ENCODE measurements around the gene NPAS2. TPM values are rescaled to one million over a fixed set of nuclear protein-coding genes. Genes with fewer than 3 reads are reported as not detected.

Gene NPAS2
- polyA plus RNA-seq, 1 experiment, result 13.5 TPM

DNA sequence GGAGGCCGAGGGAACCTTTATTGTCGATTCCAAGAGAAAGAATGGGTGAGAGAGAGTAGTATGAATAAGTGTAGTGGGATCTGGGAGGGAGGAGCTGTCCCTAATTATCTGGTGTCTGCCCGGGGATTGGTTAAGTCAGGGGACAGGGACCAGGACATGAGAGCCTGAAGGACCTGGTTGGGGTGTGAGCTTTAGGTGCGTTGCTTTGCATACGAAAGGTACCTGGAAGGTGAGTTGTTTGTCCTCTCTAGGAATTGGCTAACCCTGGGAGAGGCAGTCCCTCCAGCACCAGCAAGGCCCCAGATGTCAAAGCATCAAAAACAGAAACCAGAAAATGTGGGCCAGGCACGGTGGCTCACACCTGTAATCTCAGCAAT is 134.1 kb downstream of the NPAS2 start:
- no peak overlapping the region for H3K27ac ChIP-seq (ENCODE audit: low read depth, low read length)
- TF ChIP-seq, protein P1, sequence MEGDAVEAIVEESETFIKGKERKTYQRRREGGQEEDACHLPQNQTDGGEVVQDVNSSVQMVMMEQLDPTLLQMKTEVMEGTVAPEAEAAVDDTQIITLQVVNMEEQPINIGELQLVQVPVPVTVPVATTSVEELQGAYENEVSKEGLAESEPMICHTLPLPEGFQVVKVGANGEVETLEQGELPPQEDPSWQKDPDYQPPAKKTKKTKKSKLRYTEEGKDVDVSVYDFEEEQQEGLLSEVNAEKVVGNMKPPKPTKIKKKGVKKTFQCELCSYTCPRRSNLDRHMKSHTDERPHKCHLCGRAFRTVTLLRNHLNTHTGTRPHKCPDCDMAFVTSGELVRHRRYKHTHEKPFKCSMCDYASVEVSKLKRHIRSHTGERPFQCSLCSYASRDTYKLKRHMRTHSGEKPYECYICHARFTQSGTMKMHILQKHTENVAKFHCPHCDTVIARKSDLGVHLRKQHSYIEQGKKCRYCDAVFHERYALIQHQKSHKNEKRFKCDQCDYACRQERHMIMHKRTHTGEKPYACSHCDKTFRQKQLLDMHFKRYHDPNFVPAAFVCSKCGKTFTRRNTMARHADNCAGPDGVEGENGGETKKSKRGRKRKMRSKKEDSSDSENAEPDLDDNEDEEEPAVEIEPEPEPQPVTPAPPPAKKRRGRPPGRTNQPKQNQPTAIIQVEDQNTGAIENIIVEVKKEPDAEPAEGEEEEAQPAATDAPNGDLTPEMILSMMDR (IDR thresholded peaks at IDR 0.05; ENCODE audit: low read depth, low read length), result no peak
- no peak for DNase-seq (ENCODE audit: low read depth, low spot score)
- no peak overlapping the region for H3K4me3 ChIP-seq (ENCODE audit: low read depth, low read length)
- CTCF ChIA-PET, result no interaction called here
- POLR2A ChIA-PET, result no interaction called here
- H3K27me3 ChIP-seq (ENCODE audit: control insufficient read depth, insufficient read depth, low read length), result no peaks in the 10 kb centered on the region
- no peaks in the 10 kb centered on the region; the same call in 1 of the 2 replicates for H3K9me3 ChIP-seq (ENCODE audit: control insufficient read depth, insufficient read depth, low read length)

DNA sequence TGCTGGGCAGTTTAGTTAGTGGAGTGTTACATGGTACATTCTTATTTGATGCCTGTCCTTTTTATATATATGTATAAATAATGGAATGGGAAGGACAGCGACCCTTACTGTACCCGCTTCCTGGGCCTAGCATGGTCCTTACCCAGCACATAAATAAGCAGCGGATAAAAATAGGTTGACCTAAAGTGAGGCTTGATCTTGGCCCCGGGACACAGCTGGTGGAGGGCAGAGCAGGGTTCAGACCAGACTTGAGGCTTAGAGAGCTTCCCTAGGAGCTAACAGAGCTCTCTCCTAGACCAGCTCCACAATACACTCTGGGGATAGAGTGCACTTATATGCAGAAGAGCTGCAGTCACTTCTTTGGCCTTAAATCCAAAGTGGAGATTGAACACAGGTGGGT is 135.3 kb downstream of the NPAS2 start:
- ChIA-PET CTCF (no interaction called here), POLR2A (no interaction called here)
- Histone ChIP-seq H3K27ac (ENCODE audit: low read depth, low read length) (no peak overlapping the region), H3K4me3 (ENCODE audit: low read depth, low read length) (no peak overlapping the region), H3K27me3 (ENCODE audit: control insufficient read depth, insufficient read depth, low read length) (no peaks in the 10 kb centered on the region), H3K9me3 (ENCODE audit: control insufficient read depth, insufficient read depth, low read length) (no peaks in the 10 kb centered on the region; the same call in 1 of the 2 replicates)
- TF ChIP-seq, protein P1 (IDR thresholded peaks at IDR 0.05; ENCODE audit: low read depth, low read length), result no peak
- DNase-seq (ENCODE audit: low read depth, low spot score), result no peak

DNA sequence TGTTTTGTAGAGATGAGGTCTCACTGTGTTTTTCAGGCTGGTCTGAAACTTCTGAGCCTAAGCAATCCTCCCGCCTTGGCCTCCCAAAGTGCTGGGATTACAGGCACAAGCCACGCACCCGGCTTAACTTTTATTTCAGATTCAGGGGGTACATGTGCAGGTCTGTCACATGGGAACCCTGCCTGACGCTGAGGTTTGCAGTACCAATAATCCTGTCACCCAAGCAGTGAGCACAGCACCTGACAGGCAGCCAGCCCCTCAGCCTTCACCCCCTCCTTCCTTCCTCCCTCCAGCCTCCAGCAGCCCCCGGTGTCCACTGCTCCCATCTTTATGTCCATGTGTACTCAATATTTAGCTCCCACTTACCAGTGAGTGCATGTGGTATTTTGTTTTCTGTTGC is 136.1 kb downstream of the NPAS2 start:
- no peak overlapping the region for H3K27ac ChIP-seq (ENCODE audit: low read depth, low read length)
- DNase-seq (ENCODE audit: low read depth, low spot score), result no peak
- no peaks in the 10 kb centered on the region for H3K27me3 ChIP-seq (ENCODE audit: control insufficient read depth, insufficient read depth, low read length)
- ChIA-PET POLR2A (no interaction called here), CTCF (no interaction called here)
- no peak overlapping the region for H3K4me3 ChIP-seq (ENCODE audit: low read depth, low read length)
- TF ChIP-seq, protein P1 (IDR thresholded peaks at IDR 0.05; ENCODE audit: low read depth, low read length), result no peak
- H3K9me3 ChIP-seq (ENCODE audit: control insufficient read depth, insufficient read depth, low read length), result no peaks in the 10 kb centered on the region; the same call in 1 of the 2 replicates

DNA sequence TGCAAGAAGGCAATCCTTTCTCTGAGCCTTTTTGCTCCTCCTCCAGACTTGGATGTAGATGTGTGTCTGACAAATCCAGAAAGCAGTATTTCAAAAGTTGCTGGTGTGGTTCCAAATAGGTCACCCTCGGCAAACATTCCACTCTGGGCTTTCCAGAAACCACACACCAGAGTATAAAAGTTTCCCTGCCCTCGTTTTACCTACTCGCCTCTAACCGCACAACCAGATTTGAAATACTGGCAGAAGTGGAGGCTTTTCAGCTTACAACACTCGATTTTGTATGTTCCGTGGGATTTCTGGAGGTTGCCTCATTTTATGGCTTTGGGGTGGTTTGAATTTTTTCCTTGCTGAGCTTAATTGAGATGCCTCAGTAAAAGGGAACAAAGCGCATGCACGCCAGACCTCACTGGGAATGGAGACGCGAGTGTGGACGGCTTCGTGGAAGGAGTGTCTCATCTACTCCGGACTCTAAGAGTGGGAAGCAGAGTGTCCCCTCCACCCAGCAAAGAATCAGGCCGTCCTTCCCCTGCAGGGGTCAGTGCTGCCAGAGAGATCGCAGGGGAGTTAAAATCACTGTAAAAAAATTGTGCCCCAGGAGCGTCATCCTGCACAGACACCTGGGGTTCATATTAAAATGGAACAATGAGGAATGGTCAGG is 138.2 kb downstream of the NPAS2 start:
- TF ChIP-seq, protein P1 (IDR thresholded peaks at IDR 0.05; ENCODE audit: low read depth, low read length), result no peak
- POLR2A ChIA-PET, result no interaction called here
- CTCF ChIA-PET, result interaction anchor here (1.4 to 1.5 kb wide), 2 partner anchors 27 to 347 kb away, joined by 3 read pairs; no protein-coding TSS in a partner anchor

DNA sequence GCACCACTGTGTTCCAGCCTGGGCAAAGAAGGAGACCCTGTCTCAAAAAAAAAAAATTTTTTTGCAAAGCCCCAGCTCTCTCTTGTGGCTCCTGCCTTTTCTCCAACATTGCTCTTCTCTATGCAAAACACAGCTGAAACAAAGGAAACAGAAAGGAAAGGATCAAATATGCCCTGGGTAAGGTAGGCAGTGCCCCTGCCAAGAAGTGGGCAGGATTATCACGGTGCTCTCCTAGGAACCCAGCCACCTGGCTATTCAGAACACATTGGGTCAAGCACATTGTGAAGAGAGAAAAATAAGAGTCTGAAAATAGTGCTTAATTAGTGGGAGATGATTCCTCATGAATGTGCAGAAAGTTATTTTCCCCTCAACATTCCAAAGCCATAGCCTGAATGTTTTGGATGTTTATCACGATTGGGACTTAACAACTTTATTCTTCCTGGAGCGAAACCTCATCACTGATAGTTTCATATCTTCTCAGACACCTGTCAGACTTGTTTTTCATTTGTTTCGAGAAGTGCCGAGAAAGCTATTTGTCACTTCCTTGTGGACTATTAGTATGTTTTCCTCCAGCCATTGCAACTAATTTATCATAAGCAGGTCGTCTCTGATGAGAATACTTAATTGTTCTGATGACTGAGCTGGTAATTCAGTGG is 139.4 kb downstream of the NPAS2 start:
- peaks cover 2% of the 10 kb centered on the region; the same call in 1 of the 2 replicates for H3K9me3 ChIP-seq (ENCODE audit: control insufficient read depth, insufficient read depth, low read length)
- no peak for DNase-seq (ENCODE audit: low read depth, low spot score)
- CTCF ChIA-PET, result interaction anchor here (0.9 to 1.8 kb wide), 2 partner anchors 11 to 229 kb away, joined by 3 to 6 read pairs; no protein-coding TSS in a partner anchor
- no peak overlapping the region for H3K27ac ChIP-seq (ENCODE audit: low read depth, low read length)
- H3K27me3 ChIP-seq (ENCODE audit: control insufficient read depth, insufficient read depth, low read length), result no peaks in the 10 kb centered on the region
- POLR2A ChIA-PET, result no interaction called here
- no peak overlapping the region for H3K4me3 ChIP-seq (ENCODE audit: low read depth, low read length)
- TF ChIP-seq, protein P1 (IDR thresholded peaks at IDR 0.05; ENCODE audit: low read depth, low read length), result no peak

More for the DNA sequence above, 138.2 kb downstream of the NPAS2 start:
- Histone ChIP-seq H3K4me3 (ENCODE audit: low read depth, low read length) (no peak overlapping the region), H3K27me3 (ENCODE audit: control insufficient read depth, insufficient read depth, low read length) (no peaks in the 10 kb centered on the region), H3K9me3 (ENCODE audit: control insufficient read depth, insufficient read depth, low read length) (peaks cover 2% of the 10 kb centered on the region; the same call in 1 of the 2 replicates), H3K27ac (ENCODE audit: low read depth, low read length) (peak overlapping the region; percentile 52)
- peak; percentile 55 for DNase-seq (ENCODE audit: low read depth, low spot score)

All from AG04450 (cell line).